K562 (cell line): ENCODE measurements around the gene POMGNT2. TPM values are rescaled to one million over a fixed set of nuclear protein-coding genes. Genes with fewer than 3 reads are reported as not detected.
A peak's percentile ranks its signal among the peaks of the same experiment; 100 is the strongest.

Source experiments
- CBFA2T2 ChIP-seq: fragments of 450-650 bp; conservative IDR thresholded peaks from 2 replicates; pipeline ENCODE4 v1.6.1; 2017; ENCODE audit warnings: mild to moderate bottlenecking
- CC2D1A ChIP-seq: fragments of 450-650 bp; IDR thresholded peaks from 2 replicates; pipeline ENCODE4 v1.6.1; 2017; ENCODE audit warnings: mild to moderate bottlenecking
- CCNT2 ChIP-seq: IDR thresholded peaks from 2 replicates; pipeline ENCODE4 v1.6.1; 2011; ENCODE audit warnings: borderline replicate concordance, low read depth, mild to moderate bottlenecking, moderate library complexity, mixed read lengths, low read length; ENCODE audit not compliant: insufficient read length; ENCODE audit errors: extremely low read depth
- CHCHD3 ChIP-seq: fragments of 250-450 bp; sonication (Bioruptor Pico); IDR thresholded peaks from 2 replicates; pipeline ENCODE4 v2.1.2; 2022; ENCODE audit warnings: mild to moderate bottlenecking
- CLOCK ChIP-seq: fragments of 250-450 bp; sonication (Bioruptor Pico); IDR thresholded peaks from 2 replicates; pipeline ENCODE4 v1.4.0; 2020; ENCODE audit warnings: mild to moderate bottlenecking, moderate library complexity, borderline replicate concordance
- EWSR1 ChIP-seq: fragments of 450-650 bp; IDR thresholded peaks from 2 replicates; pipeline ENCODE4 v1.6.1; 2018; ENCODE audit warnings: borderline replicate concordance, mild to moderate bottlenecking, low read depth, moderate library complexity; ENCODE audit not compliant: partially characterized antibody
- ID3 ChIP-seq, 2 experiments: fragments of 250-450 bp in 1 of 2; fragments of 450-650 bp in 1 of 2; sonication (Bioruptor Pico) in 1 of 2; IDR thresholded peaks; 2 replicates each; pipeline versions ENCODE4 v1.6.1 to v1.8.0; 2016 to 2021; ENCODE audit warnings: mild to moderate bottlenecking in 2 of 2, moderate library complexity in 2 of 2, missing compliant biosample characterization in 1 of 2, missing genetic modification characterization in 1 of 2
- IRF1 ChIP-seq: sonication (generic); formaldehyde crosslinking; IDR thresholded peaks from 2 replicates; pipeline ENCODE4 v1.8.0; 2022; ENCODE audit warnings: missing genetic modification reagents, mild to moderate bottlenecking, borderline replicate concordance
- KAT8 ChIP-seq: fragments of 450-650 bp; IDR thresholded peaks from 2 replicates; pipeline ENCODE4 v1.6.1; 2016; ENCODE audit warnings: low read depth, mild to moderate bottlenecking
- MXI1 ChIP-seq: IDR thresholded peaks from 2 replicates; pipeline ENCODE4 v1.6.1; 2011; ENCODE audit warnings: low read depth, mild to moderate bottlenecking, improper control_type of control experiment, low read length
- PKNOX1 ChIP-seq: fragments of 450-650 bp; IDR thresholded peaks from 2 replicates; pipeline ENCODE4 v1.6.1; 2016
- POU5F1 ChIP-seq: fragments of 150-350 bp; IDR thresholded peaks from 2 replicates; pipeline ENCODE4 v1.6.1; 2014; ENCODE audit warnings: borderline replicate concordance, low read length, low read depth, mild to moderate bottlenecking; ENCODE audit not compliant: partially characterized antibody
- RCOR1 ChIP-seq, 2 experiments: IDR thresholded peaks; 2 replicates each; pipeline ENCODE4 v1.6.1; 2012; ENCODE audit warnings: low read depth in 2 of 2, low read length in 2 of 2, borderline replicate concordance in 1 of 2, improper control_type of control experiment in 1 of 2
- ZNF197 ChIP-seq: fragments of 200-800 bp; sonication (Bioruptor generic); IDR thresholded peaks from 2 replicates; pipeline ENCODE4 v1.6.1; 2016; ENCODE audit warnings: low read depth, missing genetic modification characterization, missing compliant biosample characterization
- ZNF408 ChIP-seq: fragments of 250-450 bp; sonication (Bioruptor Pico); IDR thresholded peaks from 2 replicates; pipeline ENCODE4 v1.4.0; 2020; ENCODE audit warnings: low read depth, mild to moderate bottlenecking, moderate library complexity
- polyA plus RNA-seq, 8 experiments: library from polyadenylated mRNA; depleted of rRNA in 4 of 8; stranded (reverse) in 5 of 8; unstranded in 3 of 8; fragments of >200 nt; fragmentation: Nextera tagmentation in 2 of 8; fragmentation: Illumina TruSeq in 1 of 8; extraction: Ambion mirVana in 2 of 8; extraction: Trizol in 1 of 8; gene quantifications; 2 replicates each; pipeline versions ENCODE4 v1.2.1 to v1.2.3, GENCODE V29; 2011 to 2014; ENCODE audit warnings: inconsistent platforms in 1 of 8, missing spikeins in 1 of 8
- total RNA-seq, 7 experiments: library from RNA; depleted of rRNA in 6 of 7; stranded (reverse); fragments of >200 nt in 6 of 7; fragmentation: Illumina TruSeq in 2 of 7; extraction: Trizol in 2 of 7; gene quantifications; 2 replicates each; pipeline versions ENCODE4 v1.2.1 to v1.2.3, GENCODE V29; 2011 to 2021; ENCODE audit warnings: low replicate concordance in 1 of 7
- TF ChIP-seq, protein P1 (sequence below): fragments of 450-650 bp; IDR thresholded peaks from 2 replicates; pipeline ENCODE4 v1.6.1; 2016; ENCODE audit warnings: mild to moderate bottlenecking
- TF ChIP-seq, protein P2 (sequence below): fragments of 250-450 bp; sonication (Bioruptor Pico); IDR thresholded peaks from 2 replicates; pipeline ENCODE4 v1.5.1; 2021; ENCODE audit warnings: mild to moderate bottlenecking

Gene POMGNT2
- total and polyA plus RNA-seq, 9 of the 15 experiments (the other 6 are each of a cell fraction or from before 2014, with no cell fraction given): 0.65 to 14.1 (median 10.3) TPM

DNA sequence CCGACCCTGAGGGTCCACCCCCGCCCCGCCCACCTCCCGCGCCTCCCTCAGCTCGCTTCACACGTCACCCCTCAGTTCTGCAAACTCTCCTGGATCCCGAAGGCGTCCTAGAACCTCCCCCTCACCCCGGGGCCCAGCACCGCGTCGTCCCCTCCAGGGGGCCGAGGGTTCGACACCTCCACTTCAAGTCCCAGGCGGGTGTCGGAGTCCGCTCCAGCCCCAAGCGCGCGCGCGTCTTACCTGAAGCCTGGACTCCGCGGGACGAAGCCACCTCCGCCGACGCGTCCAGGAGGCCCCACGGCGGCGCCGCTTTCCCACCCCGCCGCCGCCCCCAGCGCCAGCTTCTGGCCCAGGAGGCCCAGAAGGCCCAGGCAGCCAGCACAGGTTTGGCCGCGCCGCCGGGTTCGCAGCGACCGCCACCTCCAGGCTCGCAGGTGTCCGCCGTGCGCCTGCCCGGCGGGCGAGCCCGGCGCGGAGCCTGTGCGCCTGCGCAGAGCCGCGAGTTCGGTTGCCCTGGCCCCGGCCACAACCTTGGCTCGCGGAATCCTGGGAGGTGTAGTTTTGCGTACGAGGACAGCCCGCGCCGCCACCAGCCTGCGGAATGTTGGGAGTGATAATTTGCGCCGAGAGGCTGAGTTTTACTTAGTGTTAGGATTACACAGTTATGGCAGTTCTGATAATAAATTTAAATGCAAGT is at the start of gene POMGNT2 (continued):
- no peak for TF ChIP-seq CC2D1A
- TF ChIP-seq ID3 (CRISPR knock-in tag; IDR thresholded peaks at IDR 0.05): no peak
- no peak for TF ChIP-seq ID3 (tag; IDR thresholded peaks at IDR 0.05)
- TF ChIP-seq POU5F1: no peak
- no peak for TF ChIP-seq MXI1
- TF ChIP-seq, protein P1, sequence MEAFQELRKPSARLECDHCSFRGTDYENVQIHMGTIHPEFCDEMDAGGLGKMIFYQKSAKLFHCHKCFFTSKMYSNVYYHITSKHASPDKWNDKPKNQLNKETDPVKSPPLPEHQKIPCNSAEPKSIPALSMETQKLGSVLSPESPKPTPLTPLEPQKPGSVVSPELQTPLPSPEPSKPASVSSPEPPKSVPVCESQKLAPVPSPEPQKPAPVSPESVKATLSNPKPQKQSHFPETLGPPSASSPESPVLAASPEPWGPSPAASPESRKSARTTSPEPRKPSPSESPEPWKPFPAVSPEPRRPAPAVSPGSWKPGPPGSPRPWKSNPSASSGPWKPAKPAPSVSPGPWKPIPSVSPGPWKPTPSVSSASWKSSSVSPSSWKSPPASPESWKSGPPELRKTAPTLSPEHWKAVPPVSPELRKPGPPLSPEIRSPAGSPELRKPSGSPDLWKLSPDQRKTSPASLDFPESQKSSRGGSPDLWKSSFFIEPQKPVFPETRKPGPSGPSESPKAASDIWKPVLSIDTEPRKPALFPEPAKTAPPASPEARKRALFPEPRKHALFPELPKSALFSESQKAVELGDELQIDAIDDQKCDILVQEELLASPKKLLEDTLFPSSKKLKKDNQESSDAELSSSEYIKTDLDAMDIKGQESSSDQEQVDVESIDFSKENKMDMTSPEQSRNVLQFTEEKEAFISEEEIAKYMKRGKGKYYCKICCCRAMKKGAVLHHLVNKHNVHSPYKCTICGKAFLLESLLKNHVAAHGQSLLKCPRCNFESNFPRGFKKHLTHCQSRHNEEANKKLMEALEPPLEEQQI: no peak
- no peak for TF ChIP-seq PKNOX1
- no peak for TF ChIP-seq CHCHD3 (CRISPR knock-in tag)
- TF ChIP-seq RCOR1 (IDR thresholded peaks at IDR 0.05; ENCODE audit: borderline replicate concordance in 1 of 2, low read depth in 2 of 2, low read length in 2 of 2): peak in 1 of 2 experiments; percentile 35; a peak in 1 of 4 replicates
- TF ChIP-seq ZNF197 (CRISPR knock-in tag): no peak
- no peak for TF ChIP-seq EWSR1
- no peak for TF ChIP-seq KAT8
- TF ChIP-seq CBFA2T2: no peak
- no peak for TF ChIP-seq IRF1 (CRISPR knock-in tag)
- TF ChIP-seq ZNF408: no peak
- TF ChIP-seq, protein P2, sequence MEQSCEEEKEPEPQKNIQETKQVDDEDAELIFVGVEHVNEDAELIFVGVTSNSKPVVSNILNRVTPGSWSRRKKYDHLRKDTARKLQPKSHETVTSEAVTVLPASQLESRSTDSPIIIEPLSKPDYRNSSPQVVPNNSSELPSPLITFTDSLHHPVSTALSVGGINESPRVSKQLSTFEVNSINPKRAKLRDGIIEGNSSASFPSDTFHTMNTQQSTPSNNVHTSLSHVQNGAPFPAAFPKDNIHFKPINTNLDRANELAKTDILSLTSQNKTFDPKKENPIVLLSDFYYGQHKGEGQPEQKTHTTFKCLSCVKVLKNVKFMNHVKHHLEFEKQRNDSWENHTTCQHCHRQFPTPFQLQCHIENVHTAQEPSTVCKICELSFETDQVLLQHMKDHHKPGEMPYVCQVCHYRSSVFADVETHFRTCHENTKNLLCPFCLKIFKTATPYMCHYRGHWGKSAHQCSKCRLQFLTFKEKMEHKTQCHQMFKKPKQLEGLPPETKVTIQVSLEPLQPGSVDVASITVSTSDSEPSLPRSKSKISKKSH (CRISPR knock-in tag): no peak
- peak; percentile 77 for TF ChIP-seq CCNT2
- TF ChIP-seq CLOCK (CRISPR knock-in tag): no peak
